ENCODE data around the gene BBS9. TPM values are rescaled to one million over a fixed set of nuclear protein-coding genes. Genes with fewer than 3 reads are reported as not detected.

BBS9 gene
- total and polyA plus RNA-seq, 9 of the 15 experiments (the other 6 are each of a cell fraction or from before 2014, with no cell fraction given), result 0.77 to 3.3 (median 2.4) TPM

- CTCF ChIA-PET (ENCODE audit: low intra/inter-chr PET ratio), result no interaction called here
Measured at GRCh38 chr7:33547880-33548279, 418.5 kb downstream of the BBS9 start.

More at GRCh38 chr7:33547880-33548279, 418.5 kb downstream of the BBS9 start:
- no peak for DNase-seq (ENCODE audit: extremely low read depth in 1 of 4, low spot score in 3 of 4)
- Histone ChIP-seq H3K9me1 (ENCODE audit: control insufficient read depth, insufficient read depth, low read length) (no peaks in the 10 kb centered on the region), H3K4me1 (replicated peaks in 1 of 2; ENCODE audit: control insufficient read depth in 2 of 2, insufficient read depth in 2 of 2, low read length in 2 of 2) (no peaks in the 10 kb centered on the region), H3K9ac (ENCODE audit: insufficient read depth in 1 of 2, low read depth in 2 of 2, low read length in 2 of 2) (no peak overlapping the region), H3K9me3 (replicated peaks; ENCODE audit: control insufficient read depth, insufficient read depth, low read depth, low read length) (no peaks in the 10 kb centered on the region), H3K27me3 (ENCODE audit: control insufficient read depth in 2 of 2, insufficient read depth in 2 of 2, low read length in 2 of 2) (no peaks in the 10 kb centered on the region), H3K36me3 (ENCODE audit: control insufficient read depth, insufficient read depth, low read length) (no peaks in the 10 kb centered on the region), H4K20me1 (replicated peaks; ENCODE audit: control insufficient read depth, insufficient read depth, low read length) (no peaks in the 10 kb centered on the region), H3K79me2 (ENCODE audit: control insufficient read depth, insufficient read depth, low read length) (no peaks in the 10 kb centered on the region), H2AFZ (ENCODE audit: low read depth, low read length) (no peak overlapping the region), H3K4me3 (no peak overlapping the region), H3K4me2 (ENCODE audit: insufficient read depth, low read length) (no peak overlapping the region), H3K27ac (ENCODE audit: extremely low read depth, low read depth, low read length) (no peak overlapping the region)
- intact Hi-C loops (cut with micrococcal nuclease) (no loop called here), in situ Hi-C loops (cut with MboI) (no loop called here)
- TF ChIP-seq PTRF (tag; IDR thresholded peaks at IDR 0.05), result no peak
- TF ChIP-seq STAT6 (CRISPR knock-in tag; IDR thresholded peaks at IDR 0.05), result no peak
- POLR2A ChIA-PET, result no interaction called here
- no TSS peak for BruUV-seq (replicated peaks)
- FAIRE-seq, result no peak
- no peak for ATAC-seq

Measured in K562 (cell line).